ENCODE results near the gene RPRD1B. TPM values are rescaled to one million over a fixed set of nuclear protein-coding genes. Genes with fewer than 3 reads are reported as not detected.

Gene RPRD1B
- polyA plus RNA-seq, 1 of the 3 experiments (the other 2 are of a cell fraction): 11.8 TPM

DNA sequence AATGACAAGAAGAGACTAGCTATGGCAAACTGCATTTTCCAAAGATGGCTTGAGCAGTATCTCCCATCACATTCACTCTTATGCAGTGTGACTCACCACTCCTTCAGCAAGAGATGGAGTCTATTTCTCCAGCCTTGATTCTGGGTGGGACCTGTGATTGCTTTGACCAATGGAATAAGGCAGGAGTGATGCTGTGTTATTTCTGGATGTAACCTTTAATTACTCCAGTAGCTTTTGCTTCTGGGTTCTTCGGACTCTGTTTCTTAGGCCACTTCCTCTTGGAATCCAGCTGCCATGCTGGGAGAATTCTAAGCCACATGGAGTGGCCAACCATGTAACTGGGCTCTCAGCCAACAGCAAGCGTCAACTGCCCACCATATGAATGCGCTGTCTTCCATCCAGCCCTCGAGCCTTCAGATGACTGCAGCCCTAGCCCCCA is 80.8 kb downstream of the RPRD1B start (continued):
- TF ChIP-seq, protein P1, sequence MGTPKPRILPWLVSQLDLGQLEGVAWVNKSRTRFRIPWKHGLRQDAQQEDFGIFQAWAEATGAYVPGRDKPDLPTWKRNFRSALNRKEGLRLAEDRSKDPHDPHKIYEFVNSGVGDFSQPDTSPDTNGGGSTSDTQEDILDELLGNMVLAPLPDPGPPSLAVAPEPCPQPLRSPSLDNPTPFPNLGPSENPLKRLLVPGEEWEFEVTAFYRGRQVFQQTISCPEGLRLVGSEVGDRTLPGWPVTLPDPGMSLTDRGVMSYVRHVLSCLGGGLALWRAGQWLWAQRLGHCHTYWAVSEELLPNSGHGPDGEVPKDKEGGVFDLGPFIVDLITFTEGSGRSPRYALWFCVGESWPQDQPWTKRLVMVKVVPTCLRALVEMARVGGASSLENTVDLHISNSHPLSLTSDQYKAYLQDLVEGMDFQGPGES (IDR thresholded peaks at IDR 0.05; ENCODE audit: low read depth, low read length): no peak
- TF ChIP-seq SMC3 (IDR thresholded peaks at IDR 0.05; ENCODE audit: low read depth, low read length) (no peak), FOXJ3 (CRISPR knock-in tag; IDR thresholded peaks at IDR 0.05) (no peak), NFIC (IDR thresholded peaks at IDR 0.05; ENCODE audit: borderline replicate concordance) (peak; percentile 50; the same call in 1 of the 2 replicates), RFX5 (IDR thresholded peaks at IDR 0.05; ENCODE audit: low read length) (no peak), EP300 (IDR thresholded peaks at IDR 0.05; ENCODE audit: borderline replicate concordance in 1 of 2, low read depth in 1 of 2, low read length in 1 of 2) (no peak), RXRA (IDR thresholded peaks at IDR 0.05; ENCODE audit: borderline replicate concordance, low read depth) (no peak), ELF1 (IDR thresholded peaks at IDR 0.05) (no peak), SIN3A (IDR thresholded peaks at IDR 0.05; ENCODE audit: borderline replicate concordance, low read depth, low read length) (no peak), MEF2A (IDR thresholded peaks at IDR 0.05; ENCODE audit: borderline replicate concordance, low read depth) (no peak), FOSL2 (IDR thresholded peaks at IDR 0.05; ENCODE audit: borderline replicate concordance, low read depth) (peak; percentile 61; the same call in 1 of the 2 replicates), TEAD4 (IDR thresholded peaks at IDR 0.05; ENCODE audit: borderline replicate concordance, insufficient read depth) (no peak), FOXM1 (IDR thresholded peaks at IDR 0.05; ENCODE audit: low read depth) (no peak), GATA2 (CRISPR knock-in tag; IDR thresholded peaks at IDR 0.05) (no peak), NRF1 (IDR thresholded peaks at IDR 0.05; ENCODE audit: low read depth, low read length) (no peak), POLR2AphosphoS5 (IDR thresholded peaks at IDR 0.05; ENCODE audit: low read depth, low read length) (no peak)
- TF ChIP-seq, protein P2, sequence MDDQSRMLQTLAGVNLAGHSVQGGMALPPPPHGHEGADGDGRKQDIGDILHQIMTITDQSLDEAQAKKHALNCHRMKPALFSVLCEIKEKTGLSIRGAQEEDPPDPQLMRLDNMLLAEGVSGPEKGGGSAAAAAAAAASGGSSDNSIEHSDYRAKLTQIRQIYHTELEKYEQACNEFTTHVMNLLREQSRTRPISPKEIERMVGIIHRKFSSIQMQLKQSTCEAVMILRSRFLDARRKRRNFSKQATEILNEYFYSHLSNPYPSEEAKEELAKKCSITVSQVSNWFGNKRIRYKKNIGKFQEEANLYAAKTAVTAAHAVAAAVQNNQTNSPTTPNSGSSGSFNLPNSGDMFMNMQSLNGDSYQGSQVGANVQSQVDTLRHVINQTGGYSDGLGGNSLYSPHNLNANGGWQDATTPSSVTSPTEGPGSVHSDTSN (IDR thresholded peaks at IDR 0.05): no peak
- TF ChIP-seq, protein P3, sequence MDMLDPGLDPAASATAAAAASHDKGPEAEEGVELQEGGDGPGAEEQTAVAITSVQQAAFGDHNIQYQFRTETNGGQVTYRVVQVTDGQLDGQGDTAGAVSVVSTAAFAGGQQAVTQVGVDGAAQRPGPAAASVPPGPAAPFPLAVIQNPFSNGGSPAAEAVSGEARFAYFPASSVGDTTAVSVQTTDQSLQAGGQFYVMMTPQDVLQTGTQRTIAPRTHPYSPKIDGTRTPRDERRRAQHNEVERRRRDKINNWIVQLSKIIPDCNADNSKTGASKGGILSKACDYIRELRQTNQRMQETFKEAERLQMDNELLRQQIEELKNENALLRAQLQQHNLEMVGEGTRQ (IDR thresholded peaks at IDR 0.05; ENCODE audit: borderline replicate concordance, low read depth, low read length): no peak
- TF ChIP-seq, protein P4, sequence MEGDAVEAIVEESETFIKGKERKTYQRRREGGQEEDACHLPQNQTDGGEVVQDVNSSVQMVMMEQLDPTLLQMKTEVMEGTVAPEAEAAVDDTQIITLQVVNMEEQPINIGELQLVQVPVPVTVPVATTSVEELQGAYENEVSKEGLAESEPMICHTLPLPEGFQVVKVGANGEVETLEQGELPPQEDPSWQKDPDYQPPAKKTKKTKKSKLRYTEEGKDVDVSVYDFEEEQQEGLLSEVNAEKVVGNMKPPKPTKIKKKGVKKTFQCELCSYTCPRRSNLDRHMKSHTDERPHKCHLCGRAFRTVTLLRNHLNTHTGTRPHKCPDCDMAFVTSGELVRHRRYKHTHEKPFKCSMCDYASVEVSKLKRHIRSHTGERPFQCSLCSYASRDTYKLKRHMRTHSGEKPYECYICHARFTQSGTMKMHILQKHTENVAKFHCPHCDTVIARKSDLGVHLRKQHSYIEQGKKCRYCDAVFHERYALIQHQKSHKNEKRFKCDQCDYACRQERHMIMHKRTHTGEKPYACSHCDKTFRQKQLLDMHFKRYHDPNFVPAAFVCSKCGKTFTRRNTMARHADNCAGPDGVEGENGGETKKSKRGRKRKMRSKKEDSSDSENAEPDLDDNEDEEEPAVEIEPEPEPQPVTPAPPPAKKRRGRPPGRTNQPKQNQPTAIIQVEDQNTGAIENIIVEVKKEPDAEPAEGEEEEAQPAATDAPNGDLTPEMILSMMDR (IDR thresholded peaks at IDR 0.05): no peak
- TF ChIP-seq, protein P5, sequence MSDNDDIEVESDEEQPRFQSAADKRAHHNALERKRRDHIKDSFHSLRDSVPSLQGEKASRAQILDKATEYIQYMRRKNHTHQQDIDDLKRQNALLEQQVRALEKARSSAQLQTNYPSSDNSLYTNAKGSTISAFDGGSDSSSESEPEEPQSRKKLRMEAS (IDR thresholded peaks at IDR 0.05; ENCODE audit: low read depth): peak; percentile 56; the same call in 1 of the 2 replicates
